ENCODE measurements around the gene MAN2A2. TPM values are rescaled to one million over a fixed set of nuclear protein-coding genes. Genes with fewer than 3 reads are reported as not detected.
"Not testable (repeated sequence)": the region's sequence is repeated elsewhere in the genome, so short reads cannot be mapped to it uniquely, and the experiment has no call there.

MAN2A2 gene
- total and polyA plus RNA-seq, 9 of the 15 experiments (the other 6 are each of a cell fraction or from before 2014, with no cell fraction given): 7.3 to 151 (median 43.4) TPM

- peaks cover 37% of the 10 kb centered on the region for H3K79me2 ChIP-seq (ENCODE audit: control insufficient read depth, insufficient read depth, low read length)
- H3K27me3 ChIP-seq (ENCODE audit: control insufficient read depth in 2 of 2, insufficient read depth in 2 of 2, low read length in 2 of 2); H4K20me1 ChIP-seq (replicated peaks; ENCODE audit: control insufficient read depth, insufficient read depth, low read length); intact Hi-C loops (cut with micrococcal nuclease); H3K4me2 ChIP-seq (ENCODE audit: insufficient read depth, low read length); BruUV-seq (replicated peaks); in situ Hi-C loops (cut with MboI); ATAC-seq; H3K9me3 ChIP-seq (replicated peaks; ENCODE audit: control insufficient read depth, insufficient read depth, low read depth, low read length); H3K9me1 ChIP-seq (ENCODE audit: control insufficient read depth, insufficient read depth, low read length); FAIRE-seq; H3K4me3 ChIP-seq; H2AFZ ChIP-seq (ENCODE audit: low read depth, low read length); DNase-seq (ENCODE audit: extremely low read depth in 1 of 4, low spot score in 3 of 4); CTCF ChIA-PET (ENCODE audit: low intra/inter-chr PET ratio): not testable (repeated sequence)
- H3K27ac ChIP-seq (ENCODE audit: extremely low read depth, low read depth, low read length): peak overlapping the region; percentile 67; the same call in 2 of the 3 replicates
- peak overlapping the region in 1 of 2 experiments; percentile 85; a peak in 2 of 4 replicates for H3K9ac ChIP-seq (ENCODE audit: insufficient read depth in 1 of 2, low read depth in 2 of 2, low read length in 2 of 2)
- WGBS (ENCODE audit: insufficient coverage, low coverage, missing lambda C conversion rate): 93% methylated on average over 7 of the region's 7 CpGs
- peaks cover 28 to 43% of the 10 kb centered on the region in 2 experiments for H3K4me1 ChIP-seq (replicated peaks in 1 of 2; ENCODE audit: control insufficient read depth in 2 of 2, insufficient read depth in 2 of 2, low read length in 2 of 2)
- POLR2A ChIA-PET: interaction anchor here (1.1 kb wide), 1 partner anchor 34 kb away, joined by 3 read pairs; no protein-coding TSS in a partner anchor
- peak; percentile 85 for TF ChIP-seq CEBPB (tag; IDR thresholded peaks at IDR 0.05)
- peaks cover 14% of the 10 kb centered on the region for H3K36me3 ChIP-seq (ENCODE audit: control insufficient read depth, insufficient read depth, low read length)
Observed at GRCh38 chr15:90928106-90928505, 25.0 kb downstream of the MAN2A2 start.

DNA sequence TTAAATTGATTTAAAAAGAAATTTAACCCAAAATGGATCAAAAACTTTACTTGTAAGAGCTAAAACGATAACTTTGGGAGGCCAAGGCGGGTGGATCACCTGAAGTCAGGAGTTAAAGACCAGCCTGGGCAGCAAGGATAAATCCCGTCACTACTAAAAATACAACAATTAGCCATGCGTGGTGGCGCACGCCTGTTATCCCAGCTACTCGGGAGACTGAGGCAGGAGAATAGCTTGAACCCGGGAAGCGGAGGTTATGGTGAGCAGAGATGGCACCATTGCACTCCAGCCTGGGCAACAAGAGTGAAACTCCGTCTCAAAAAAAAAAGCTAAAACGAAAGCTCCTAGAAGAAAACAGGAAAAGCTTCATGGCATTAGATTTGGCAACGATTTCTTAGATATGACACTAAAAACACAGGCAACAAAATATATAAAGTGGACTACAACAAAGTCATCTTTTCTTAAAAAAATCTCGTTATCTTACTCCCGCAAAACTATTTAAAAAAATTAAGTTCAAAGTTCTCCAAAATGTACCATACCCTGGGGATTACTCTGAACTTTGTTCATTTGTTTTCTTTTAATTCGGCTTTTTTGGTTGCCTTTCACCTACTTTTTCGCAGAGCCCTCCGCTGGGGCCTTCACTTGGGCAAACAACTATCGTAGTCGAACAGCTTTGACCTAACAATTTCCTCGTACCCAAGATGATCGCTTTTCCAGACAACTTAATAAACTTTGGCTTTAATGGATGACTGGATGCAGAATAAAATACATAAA lies 26.3 kb downstream of the MAN2A2 start:
- H4K20me1 ChIP-seq (replicated peaks; ENCODE audit: control insufficient read depth, insufficient read depth, low read length): no peaks in the 10 kb centered on the region
- ATAC-seq: no peak; the same call in 2 of the 3 replicates
- ChIA-PET CTCF (ENCODE audit: low intra/inter-chr PET ratio) (no interaction called here), POLR2A (interaction anchor here (0.6 to 6.7 kb wide), 9 partner anchors 9 to 212 kb away, joined by 3 to 70 read pairs (median 4); partner anchors contain the start of genes BLM, MAN2A2 and RCCD1)
- H3K9me3 ChIP-seq (replicated peaks; ENCODE audit: control insufficient read depth, insufficient read depth, low read depth, low read length): no peaks in the 10 kb centered on the region
- H3K9me1 ChIP-seq (ENCODE audit: control insufficient read depth, insufficient read depth, low read length): no peaks in the 10 kb centered on the region
- H2AFZ ChIP-seq (ENCODE audit: low read depth, low read length): peak overlapping the region; percentile 71
- H3K4me2 ChIP-seq (ENCODE audit: insufficient read depth, low read length): peak overlapping the region; percentile 99
- H3K36me3 ChIP-seq (ENCODE audit: control insufficient read depth, insufficient read depth, low read length): peaks cover 6% of the 10 kb centered on the region; the same call in 2 of the 3 replicates
- peaks cover 31 to 49% of the 10 kb centered on the region in 2 experiments; a peak in 4 of 5 replicates for H3K4me1 ChIP-seq (replicated peaks in 1 of 2; ENCODE audit: control insufficient read depth in 2 of 2, insufficient read depth in 2 of 2, low read length in 2 of 2)
- H3K27me3 ChIP-seq (ENCODE audit: control insufficient read depth in 2 of 2, insufficient read depth in 2 of 2, low read length in 2 of 2): no peaks in the 10 kb centered on the region
- no peak for DNase-seq (ENCODE audit: extremely low read depth in 1 of 4, low spot score in 3 of 4)
- intact Hi-C loops (cut with micrococcal nuclease) (loop anchor here (5.0 to 10.0 kb wide), 6 partner anchors 103 to 635 kb away; no protein-coding TSS in a partner anchor), in situ Hi-C loops (cut with MboI) (no loop called here)
- H3K9ac ChIP-seq (ENCODE audit: insufficient read depth in 1 of 2, low read depth in 2 of 2, low read length in 2 of 2): peak overlapping the region; percentile 85 to 96
- peaks cover 37% of the 10 kb centered on the region for H3K79me2 ChIP-seq (ENCODE audit: control insufficient read depth, insufficient read depth, low read length)
- peak overlapping the region; percentile 66 for H3K4me3 ChIP-seq
- peak overlapping the region; percentile 92 for H3K27ac ChIP-seq (ENCODE audit: extremely low read depth, low read depth, low read length)
- 3% methylated on average over 21 of the region's 21 CpGs for WGBS (ENCODE audit: insufficient coverage, low coverage, missing lambda C conversion rate)
- FAIRE-seq: no peak
- BruUV-seq (replicated peaks): TSS peak; percentile 78
- no peak for TF ChIP-seq HDGF (IDR thresholded peaks at IDR 0.05)
- TF ChIP-seq ZZZ3 (IDR thresholded peaks at IDR 0.05): peak; percentile 79; the same call in 1 of the 2 replicates
- TF ChIP-seq, protein P1, sequence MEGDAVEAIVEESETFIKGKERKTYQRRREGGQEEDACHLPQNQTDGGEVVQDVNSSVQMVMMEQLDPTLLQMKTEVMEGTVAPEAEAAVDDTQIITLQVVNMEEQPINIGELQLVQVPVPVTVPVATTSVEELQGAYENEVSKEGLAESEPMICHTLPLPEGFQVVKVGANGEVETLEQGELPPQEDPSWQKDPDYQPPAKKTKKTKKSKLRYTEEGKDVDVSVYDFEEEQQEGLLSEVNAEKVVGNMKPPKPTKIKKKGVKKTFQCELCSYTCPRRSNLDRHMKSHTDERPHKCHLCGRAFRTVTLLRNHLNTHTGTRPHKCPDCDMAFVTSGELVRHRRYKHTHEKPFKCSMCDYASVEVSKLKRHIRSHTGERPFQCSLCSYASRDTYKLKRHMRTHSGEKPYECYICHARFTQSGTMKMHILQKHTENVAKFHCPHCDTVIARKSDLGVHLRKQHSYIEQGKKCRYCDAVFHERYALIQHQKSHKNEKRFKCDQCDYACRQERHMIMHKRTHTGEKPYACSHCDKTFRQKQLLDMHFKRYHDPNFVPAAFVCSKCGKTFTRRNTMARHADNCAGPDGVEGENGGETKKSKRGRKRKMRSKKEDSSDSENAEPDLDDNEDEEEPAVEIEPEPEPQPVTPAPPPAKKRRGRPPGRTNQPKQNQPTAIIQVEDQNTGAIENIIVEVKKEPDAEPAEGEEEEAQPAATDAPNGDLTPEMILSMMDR (IDR thresholded peaks at IDR 0.05 in 2 of 3, conservative IDR thresholded peaks at IDR 0.05 in 1 of 3; ENCODE audit: insufficient read depth in 2 of 3, low read depth in 1 of 3, low read length in 3 of 3): 0 out of 6 replicates have a peak, but pooled peaks of 1 of the 3 experiments have one; percentile 1
- no peak for TF ChIP-seq ZNF184 (CRISPR knock-in tag; IDR thresholded peaks at IDR 0.05)
- no peak; the same call in 1 of the 2 replicates for TF ChIP-seq ARID4B (CRISPR knock-in tag; IDR thresholded peaks at IDR 0.05)
- TF ChIP-seq MCM2 (IDR thresholded peaks at IDR 0.05; ENCODE audit: low read depth): no peak
- no peak for TF ChIP-seq ZNF24 (IDR thresholded peaks at IDR 0.05)
